RPMI8226 (cell line): Measurements from ENCODE around the gene ADCY2.
"Not testable (repeated sequence)": the region's sequence is repeated elsewhere in the genome, so short reads cannot be mapped to it uniquely, and the experiment has no call there.

Experiments
- DNase-seq: peaks from one replicate; pipeline ENCODE4 v3.0.0-alpha.2; 2015

Gene ADCY2

DNA sequence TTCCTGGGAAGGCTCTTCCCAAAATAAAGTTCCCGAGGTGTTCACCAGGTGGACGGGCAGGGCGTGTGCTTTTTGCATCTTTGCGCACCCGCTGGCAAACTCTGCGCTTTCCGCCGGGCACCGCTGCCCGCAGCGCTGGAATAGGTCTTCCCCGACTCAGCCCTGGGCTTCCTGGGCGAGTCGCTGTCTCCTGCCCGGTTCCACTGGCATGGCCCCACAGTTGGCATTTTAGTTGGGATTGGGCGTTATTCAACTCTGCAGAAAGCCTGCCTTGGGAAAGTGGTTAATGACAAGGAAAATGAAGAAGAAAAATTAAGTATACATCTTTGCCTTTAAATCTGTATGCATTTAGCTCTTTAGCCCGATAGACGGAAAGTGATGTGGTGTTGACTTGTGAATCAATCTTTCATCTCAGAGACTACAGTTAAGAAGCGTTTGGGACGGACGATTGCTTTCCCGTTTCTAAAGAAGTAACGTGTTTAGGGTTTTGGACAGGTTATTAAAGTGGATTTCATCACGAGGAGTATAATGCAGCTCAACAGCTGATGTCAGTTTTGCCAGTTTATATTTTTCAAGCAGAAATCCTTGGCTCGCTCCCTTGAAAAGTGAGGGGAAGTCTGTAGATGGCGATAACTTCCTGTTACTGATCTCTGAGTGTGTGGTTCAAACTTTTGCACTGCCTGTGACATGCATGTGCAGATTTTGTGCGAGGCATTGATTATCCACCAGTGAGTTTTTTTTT, 946 bp downstream of the ADCY2 start:
- DNase-seq: no peak

DNA sequence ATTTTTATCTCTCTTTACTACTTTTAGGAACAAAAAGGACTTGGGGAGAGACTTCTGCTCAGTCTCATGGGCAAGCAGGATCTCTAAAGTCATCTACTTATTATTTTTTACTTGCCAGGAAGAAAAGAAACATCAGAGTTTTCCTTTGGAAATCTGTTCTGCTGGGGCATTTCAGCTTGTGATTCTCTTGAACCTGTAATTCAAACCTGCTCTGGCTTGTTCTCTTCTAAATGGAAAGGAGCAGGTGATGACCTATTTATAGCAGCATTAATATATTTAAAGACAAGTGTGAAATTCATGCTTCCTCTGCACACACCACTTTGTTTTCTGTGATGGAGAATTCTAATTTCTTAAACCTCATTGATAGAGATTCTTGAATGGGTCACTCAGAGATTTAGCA, 2.0 kb downstream of the ADCY2 start:
- no peak for DNase-seq

- DNase-seq: no peak
Observed at GRCh38 chr5:7398596-7399280, 2.8 kb downstream of the ADCY2 start.

DNA sequence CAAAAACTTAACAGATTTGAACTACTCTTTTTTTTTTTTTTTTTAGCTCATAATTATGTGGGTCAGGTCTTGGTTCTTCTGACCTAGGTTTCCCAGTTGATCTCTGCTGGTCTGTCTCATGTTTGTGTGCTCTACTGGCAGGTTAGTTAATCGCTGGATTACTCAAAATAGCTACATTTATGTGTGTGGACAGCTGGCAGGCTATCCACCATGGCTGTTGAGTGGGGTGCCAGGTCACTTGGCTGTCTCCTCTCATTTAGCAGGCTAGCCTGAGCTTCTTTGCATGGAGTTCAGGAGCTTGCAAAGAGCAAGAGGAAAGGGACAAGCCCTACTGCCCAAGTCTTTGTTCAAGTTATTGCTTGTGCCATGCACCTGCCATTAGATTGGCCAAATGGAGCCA, 9.3 kb downstream of the ADCY2 start:
- no peak for DNase-seq

- DNase-seq: no peak
Observed at GRCh38 chr5:7410936-7411511, 15.1 kb downstream of the ADCY2 start.

DNA sequence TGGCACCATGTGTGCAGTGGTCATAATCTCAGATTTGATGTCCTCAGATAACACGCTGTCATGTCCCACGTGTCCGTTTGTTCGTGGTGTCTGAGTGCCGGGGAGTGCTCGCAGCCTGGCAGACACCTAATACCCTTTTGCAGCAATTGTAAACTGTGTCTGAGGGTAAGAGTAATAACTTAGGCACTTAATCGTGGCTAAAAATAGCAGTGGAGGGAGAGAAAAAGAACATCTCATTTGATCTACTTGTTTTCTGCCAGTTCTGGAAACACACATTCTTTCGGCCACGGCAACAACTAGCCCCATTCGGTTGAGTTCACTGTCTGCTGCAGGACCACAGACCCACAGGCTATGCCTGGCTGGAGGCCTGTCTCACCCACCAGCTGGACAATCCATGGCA, 16.5 kb downstream of the ADCY2 start:
- no peak for DNase-seq

DNA sequence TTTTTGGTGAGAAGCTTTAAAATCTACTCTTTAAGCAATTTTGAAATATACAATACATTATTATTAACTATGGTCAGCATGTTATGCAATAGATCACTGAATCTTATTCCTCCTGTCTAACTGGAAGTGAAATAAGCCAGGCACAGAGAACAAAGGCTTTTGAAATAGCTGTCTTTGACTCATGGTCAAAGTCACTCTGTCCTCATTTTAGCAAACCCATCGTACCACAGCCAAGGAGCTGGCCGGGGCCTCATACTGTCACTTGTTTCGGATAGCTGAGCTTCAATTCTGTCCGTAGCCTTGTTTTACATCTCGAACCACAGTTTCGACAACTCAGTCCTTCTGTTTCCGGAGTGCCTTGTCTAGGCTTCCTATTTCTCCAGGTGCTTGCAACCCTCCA, 19.2 kb downstream of the ADCY2 start:
- DNase-seq: no peak

- no peak for DNase-seq
Observed at GRCh38 chr5:7415587-7416535, 19.9 kb downstream of the ADCY2 start.

DNA sequence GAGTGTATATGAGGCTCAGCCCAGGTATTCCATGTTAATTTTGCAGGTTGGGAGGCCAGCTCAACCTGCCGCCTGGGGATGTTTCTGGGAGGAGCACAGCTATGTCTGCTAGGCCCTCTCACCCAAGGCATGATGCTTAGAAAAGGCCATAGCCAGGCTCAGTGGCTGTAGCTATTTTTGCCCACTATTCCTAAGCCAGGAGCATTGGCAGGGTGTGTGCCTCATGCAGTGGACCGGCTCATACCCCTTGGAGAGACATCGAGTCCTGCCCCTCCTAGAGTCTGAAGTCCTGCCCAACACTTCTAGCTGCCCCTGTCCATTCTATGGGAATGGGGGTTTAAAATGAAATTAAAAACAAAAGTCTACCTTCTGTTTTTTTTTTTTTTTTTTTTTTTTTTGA, 22.3 kb downstream of the ADCY2 start:
- no peak for DNase-seq

- no peak for DNase-seq
Observed at GRCh38 chr5:7419367-7419766, 23.4 kb downstream of the ADCY2 start.

GRCh38 chr5:7419846-7420245, 23.9 kb downstream of the ADCY2 start:
- no peak for DNase-seq

GRCh38 chr5:7420510-7421280, 24.8 kb downstream of the ADCY2 start:
- no peak for DNase-seq

- no peak for DNase-seq
Observed at GRCh38 chr5:7422316-7423106, 26.6 kb downstream of the ADCY2 start.

GRCh38 chr5:7423231-7423630, 27.3 kb downstream of the ADCY2 start:
- DNase-seq: not testable (repeated sequence)

- no peak for DNase-seq
Observed at GRCh38 chr5:7425830-7426229, 29.9 kb downstream of the ADCY2 start.

GRCh38 chr5:7426284-7426683, 30.3 kb downstream of the ADCY2 start:
- no peak for DNase-seq

DNA sequence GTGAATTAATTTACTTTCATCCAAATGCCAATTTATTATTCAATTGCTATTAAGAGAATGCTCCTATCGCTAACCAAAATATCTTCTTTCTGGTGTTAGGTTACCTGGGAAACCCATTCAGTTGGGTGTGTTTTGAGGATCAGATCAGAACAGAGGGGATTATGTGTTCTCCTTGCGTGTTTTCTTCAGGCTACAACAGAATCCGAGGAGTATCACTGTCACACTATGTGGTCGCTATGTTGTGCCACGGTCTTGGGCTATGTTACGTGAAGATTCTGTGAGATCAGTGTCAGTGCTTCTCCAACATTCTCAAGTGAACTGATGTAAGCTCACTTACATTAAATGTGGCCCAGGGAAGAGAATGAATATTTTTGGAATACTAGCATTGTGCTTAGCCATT, 39.0 kb downstream of the ADCY2 start:
- no peak for DNase-seq

GRCh38 chr5:7435503-7435902, 39.6 kb downstream of the ADCY2 start:
- no peak for DNase-seq

GRCh38 chr5:7436521-7436920, 40.6 kb downstream of the ADCY2 start:
- DNase-seq: no peak

- no peak for DNase-seq
Observed at GRCh38 chr5:7437836-7438235, 41.9 kb downstream of the ADCY2 start.

- no peak for DNase-seq
Observed at GRCh38 chr5:7445068-7445467, 49.1 kb downstream of the ADCY2 start.

DNA sequence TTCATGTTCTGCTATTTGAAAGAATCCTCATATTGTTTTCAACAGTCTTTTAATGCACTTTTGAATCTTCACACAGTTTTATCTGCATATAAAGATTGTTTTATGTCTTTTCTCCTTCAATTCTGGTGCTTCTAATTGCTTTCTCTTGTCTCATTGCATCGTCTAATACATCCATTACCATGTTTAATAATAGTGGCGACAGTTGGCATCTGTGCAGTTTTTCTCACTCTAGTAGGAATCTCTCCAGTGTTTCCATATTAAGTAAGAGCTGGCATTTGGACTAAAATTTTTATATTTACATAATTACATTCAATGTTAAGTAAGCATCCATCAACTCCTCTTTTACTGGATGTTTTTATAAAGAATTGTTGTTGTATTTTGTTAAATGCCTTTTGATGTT, 49.9 kb downstream of the ADCY2 start:
- DNase-seq: no peak
